ENCODE results near the gene OR51I2. TPM values are rescaled to one million over a fixed set of nuclear protein-coding genes. Genes with fewer than 3 reads are reported as not detected.

The OR51I2 gene
- total and polyA plus RNA-seq, 9 of the 15 experiments (the other 6 are each of a cell fraction or from before 2014, with no cell fraction given): 0.06 to 0.61 (median 0.07) TPM; not detected in 6

GRCh38 chr11:5421811-5422210 lies 27.3 kb upstream of the OR51I2 start, which contains the start of gene OR51Q1:
OR51Q1 (plus strand) TSS chr11:5422111; CDS start chr11:5422201, 90 bp downstream.
- Histone ChIP-seq H3K9ac (ENCODE audit: insufficient read depth in 1 of 2, low read depth in 2 of 2, low read length in 2 of 2) (no peak within 1 kb of the TSS), H3K4me2 (ENCODE audit: insufficient read depth, low read length) (no peak within 1 kb of the TSS), H4K20me1 (replicated peaks; ENCODE audit: control insufficient read depth, insufficient read depth, low read length) (no peaks in the 10 kb centered on the region), H3K36me3 (ENCODE audit: control insufficient read depth, insufficient read depth, low read length) (peaks cover 59% of the 10 kb centered on the region), H3K9me3 (replicated peaks; ENCODE audit: control insufficient read depth, insufficient read depth, low read depth, low read length) (no peaks in the 10 kb centered on the region), H3K79me2 (ENCODE audit: control insufficient read depth, insufficient read depth, low read length) (peaks cover 45% of the 10 kb centered on the region), H3K4me1 (replicated peaks in 1 of 2; ENCODE audit: control insufficient read depth in 2 of 2, insufficient read depth in 2 of 2, low read length in 2 of 2) (no peaks in the 10 kb centered on the region), H3K27ac (ENCODE audit: extremely low read depth, low read depth, low read length) (no peak within 1 kb of the TSS), H3K27me3 (ENCODE audit: control insufficient read depth in 2 of 2, insufficient read depth in 2 of 2, low read length in 2 of 2) (no peaks in the 10 kb centered on the region), H2AFZ (ENCODE audit: low read depth, low read length) (no peak within 1 kb of the TSS), H3K4me3 (no peak within 1 kb of the TSS), H3K9me1 (ENCODE audit: control insufficient read depth, insufficient read depth, low read length) (no peaks in the 10 kb centered on the region)
- no peak for DNase-seq (ENCODE audit: extremely low read depth in 1 of 4, low spot score in 3 of 4)
- FAIRE-seq: no peak
- no TSS peak for BruUV-seq (replicated peaks)
- in situ Hi-C loops (cut with MboI): no loop called here
- no peak for ATAC-seq
- ChIA-PET POLR2A (no interaction called here), CTCF (ENCODE audit: low intra/inter-chr PET ratio) (no interaction called here)
- WGBS (ENCODE audit: insufficient coverage, low coverage, missing lambda C conversion rate): 75% methylated on average over 1 of the region's 1 CpG
- intact Hi-C loops (cut with micrococcal nuclease): no loop called here
- TF ChIP-seq ZNF785 (CRISPR knock-in tag; IDR thresholded peaks at IDR 0.05): no peak
- TF ChIP-seq MTA3 (IDR thresholded peaks at IDR 0.05; ENCODE audit: borderline replicate concordance): no peak
- no peak for TF ChIP-seq CHD7 (IDR thresholded peaks at IDR 0.05; ENCODE audit: low read depth, low read length)
- TF ChIP-seq ZBED1 (IDR thresholded peaks at IDR 0.05): no peak
- no peak for TF ChIP-seq ZNF699 (CRISPR knock-in tag; IDR thresholded peaks at IDR 0.05; ENCODE audit: insufficient replicate concordance)
- TF ChIP-seq MCM7 (IDR thresholded peaks at IDR 0.05): no peak
- TF ChIP-seq NKRF (IDR thresholded peaks at IDR 0.05; ENCODE audit: borderline replicate concordance): no peak
- no peak for TF ChIP-seq RBBP5 (IDR thresholded peaks at IDR 0.05; ENCODE audit: borderline replicate concordance, insufficient read depth, low read length, poor library complexity, severe bottlenecking)
- TF ChIP-seq ZNF76 (CRISPR knock-in tag; IDR thresholded peaks at IDR 0.05; ENCODE audit: borderline replicate concordance): no peak
